ENCODE results near the gene FRMPD1.

DNA sequence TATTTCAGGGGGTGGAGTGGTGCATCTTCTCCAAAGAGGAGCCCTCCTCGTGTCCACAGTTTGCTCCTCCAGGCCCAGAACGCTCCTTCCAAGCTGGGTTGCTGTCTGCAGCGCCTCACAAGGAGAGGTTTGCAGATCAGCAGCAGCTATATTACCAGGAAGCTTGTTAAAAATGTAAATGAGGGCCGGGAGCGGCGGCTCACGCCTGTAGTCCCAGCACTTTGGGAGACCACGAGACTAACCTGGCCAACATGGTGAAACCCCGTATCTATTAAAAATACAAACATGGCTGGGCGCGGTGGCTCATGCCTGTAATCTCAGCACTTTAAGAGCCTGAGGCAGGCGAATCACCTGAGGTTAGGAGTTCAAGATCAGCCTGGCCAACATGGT is 25.0 kb upstream of the FRMPD1 start:
- TF ChIP-seq POLR2A (IDR thresholded peaks at IDR 0.05), result no peak
- TF ChIP-seq CTCF (IDR thresholded peaks at IDR 0.05), result no peak
